GM18517 (cell line): Measurements from ENCODE around the gene ZNF362.

Source experiments
- ATAC-seq: cut with Tn5 transposase; IDR thresholded peaks from one replicate; pipeline ENCODE4 v1.9.1; 2021; ENCODE audit warnings: mild to moderate bottlenecking, moderate library complexity; ENCODE audit not compliant: unreplicated experiment

ZNF362 gene

GRCh38 chr1:33244143-33244808 lies 12.0 kb upstream of the ZNF362 start:
- ATAC-seq = no peak

GRCh38 chr1:33244809-33245186 lies 11.5 kb upstream of the ZNF362 start:
- no peak for ATAC-seq

GRCh38 chr1:33246171-33246570 lies 10.1 kb upstream of the ZNF362 start:
- ATAC-seq = no peak

- no peak for ATAC-seq
Observed at GRCh38 chr1:33247545-33247944, 8.7 kb upstream of the ZNF362 start.

GRCh38 chr1:33248244-33248643 lies 8.0 kb upstream of the ZNF362 start:
- no peak for ATAC-seq

GRCh38 chr1:33249422-33249821 lies 6.9 kb upstream of the ZNF362 start:
- no peak for ATAC-seq

GRCh38 chr1:33250217-33250616 lies 6.1 kb upstream of the ZNF362 start:
- no peak for ATAC-seq

- no peak for ATAC-seq
Observed at GRCh38 chr1:33250724-33251123, 5.6 kb upstream of the ZNF362 start.

- ATAC-seq = no peak
Observed at GRCh38 chr1:33254491-33254890, 1.8 kb upstream of the ZNF362 start.

- no peak for ATAC-seq
Observed at GRCh38 chr1:33255347-33256220, 708 bp upstream of the ZNF362 start.

GRCh38 chr1:33256221-33256470 lies 146 bp upstream of the ZNF362 start:
- ATAC-seq = no peak

- ATAC-seq = no peak
Observed at GRCh38 chr1:33257207-33257771, 997 bp downstream of the ZNF362 start.

GRCh38 chr1:33257772-33258712 lies 1.8 kb downstream of the ZNF362 start:
- ATAC-seq = no peak

- no peak for ATAC-seq
Observed at GRCh38 chr1:33258788-33259274, 2.5 kb downstream of the ZNF362 start.

- no peak for ATAC-seq
Observed at GRCh38 chr1:33259879-33260278, 3.6 kb downstream of the ZNF362 start.

- ATAC-seq = no peak
Observed at GRCh38 chr1:33260439-33260838, 4.1 kb downstream of the ZNF362 start.

GRCh38 chr1:33261344-33261743 lies 5.1 kb downstream of the ZNF362 start:
- no peak for ATAC-seq

- no peak for ATAC-seq
Observed at GRCh38 chr1:33263890-33264504, 7.7 kb downstream of the ZNF362 start.

- ATAC-seq = no peak
Observed at GRCh38 chr1:33265780-33266605, 9.7 kb downstream of the ZNF362 start.

GRCh38 chr1:33266766-33267165 lies 10.5 kb downstream of the ZNF362 start:
- ATAC-seq = no peak
